ENCODE results near the gene NDUFB3. TPM values are rescaled to one million over a fixed set of nuclear protein-coding genes. Genes with fewer than 3 reads are reported as not detected.

NDUFB3 gene
- total and polyA plus RNA-seq, 10 of the 15 experiments (the other 5 are each of a cell fraction or from before 2014, with no cell fraction given) = 115 to 1,059 (median 187) TPM

- TF ChIP-seq MLLT1 (IDR thresholded peaks at IDR 0.05) (peak; percentile 12), ZNF384 (IDR thresholded peaks at IDR 0.05; ENCODE audit: borderline replicate concordance, low read depth, low read length) (0 out of 2 replicates have a peak, but pooled peaks have one; percentile 22), MTA2 (IDR thresholded peaks at IDR 0.05; ENCODE audit: low read depth) (no peak), ZBTB40 (IDR thresholded peaks at IDR 0.05; ENCODE audit: borderline replicate concordance) (0 out of 2 replicates have a peak, but pooled peaks have one; percentile 17), STAT3 (IDR thresholded peaks at IDR 0.05; ENCODE audit: low read depth, low read length) (no peak), YBX1 (IDR thresholded peaks at IDR 0.05) (0 out of 2 replicates have a peak, but pooled peaks have one; percentile 32), PAX5 (IDR thresholded peaks at IDR 0.05; ENCODE audit: borderline replicate concordance, low read depth, low read length) (no peak), SRF (IDR thresholded peaks at IDR 0.05; ENCODE audit: low read depth in 2 of 2, low read length in 2 of 2) (0 out of 4 replicates have a peak, but pooled peaks of 1 of the 2 experiments have one; percentile 25), MXI1 (IDR thresholded peaks at IDR 0.05; ENCODE audit: low read depth, low read length) (peak; percentile 14; the same call in 1 of the 2 replicates), ESRRA (IDR thresholded peaks at IDR 0.05; ENCODE audit: low read length) (no peak), SIN3A (IDR thresholded peaks at IDR 0.05; ENCODE audit: low read depth, low read length) (0 out of 2 replicates have a peak, but pooled peaks have one; percentile 60), CHD1 (IDR thresholded peaks at IDR 0.05; ENCODE audit: low read depth, low read length) (peak; percentile 80; the same call in 1 of the 2 replicates), POLR2AphosphoS5 (IDR thresholded peaks at IDR 0.05; ENCODE audit: low read length) (peak; percentile 54), USF2 (IDR thresholded peaks at IDR 0.05; ENCODE audit: borderline replicate concordance, low read depth, low read length) (no peak), ZNF687 (IDR thresholded peaks at IDR 0.05) (peak; percentile 11; the same call in 1 of the 2 replicates), WRNIP1 (IDR thresholded peaks at IDR 0.05; ENCODE audit: borderline replicate concordance, low read depth, low read length) (no peak), EGR1 (IDR thresholded peaks at IDR 0.05; ENCODE audit: borderline replicate concordance in 1 of 2, low read depth in 2 of 2, low read length in 2 of 2) (no peak)
Observed at GRCh38 chr2:201118961-201119854, 47.4 kb downstream of the NDUFB3 start (continued).
